PC-9 (cell line): Measurements from ENCODE around the gene GSPT1. TPM values are rescaled to one million over a fixed set of nuclear protein-coding genes. Genes with fewer than 3 reads are reported as not detected.
A peak's percentile ranks its signal among the peaks of the same experiment; 100 is the strongest.
"Not testable (repeated sequence)": the region's sequence is repeated elsewhere in the genome, so short reads cannot be mapped to it uniquely, and the experiment has no call there.

Source experiments
- BruUV-seq: library from RNA; stranded (reverse); fragments of 400-500 nt; replicated peaks from 2 replicates; lab custom pipeline; 2021; lab: Mats Ljungman, UMichigan
- CTCF ChIA-PET: fragments of 300-600 bp; sonication (Branson Sonifier 250); formaldehyde crosslinking; loops from one replicate; lab custom pipeline; 2022; ENCODE audit warnings: antibody characterized with exemption; lab: Charles Lee
- POLR2A ChIA-PET: fragments of 300-600 bp; sonication (Branson Sonifier 250); formaldehyde crosslinking; loops from one replicate; lab custom pipeline; 2022; ENCODE audit warnings: antibody characterized with exemption; ENCODE audit not compliant: unreplicated experiment; lab: Charles Lee
- DNase-seq, 2 experiments: peaks; one replicate each; pipeline versions ENCODE4 v3.0.0 to v3.0.0-alpha.2; 2015 to 2022; ENCODE audit warnings: mixed read lengths in 1 of 2
- H2AFZ ChIP-seq: fragments of 200-600 bp; sonication (generic); 2 replicates; pipeline ENCODE4 v1.8.1; 2017; ENCODE audit warnings: antibody characterized with exemption
- H3F3A ChIP-seq: fragments of 200-600 bp; sonication (generic); 2 replicates; pipeline ENCODE4 v1.8.1; 2017; ENCODE audit warnings: antibody characterized with exemption, mild to moderate bottlenecking, low read depth; ENCODE audit not compliant: insufficient read depth
- H3K27ac ChIP-seq: fragments of 200-600 bp; sonication (generic); 2 replicates; pipeline ENCODE4 v1.6.1; 2016; ENCODE audit warnings: mixed run types
- H3K27me3 ChIP-seq: fragments of 200-600 bp; sonication (generic); 2 replicates; pipeline ENCODE4 v1.6.1; 2016; ENCODE audit warnings: low read depth, mixed run types; ENCODE audit not compliant: insufficient read depth
- H3K36me3 ChIP-seq: fragments of 200-600 bp; sonication (generic); 2 replicates; pipeline ENCODE4 v1.6.1; 2016; ENCODE audit warnings: low read depth, mixed run types
- H3K4me1 ChIP-seq: fragments of 200-600 bp; sonication (generic); replicated peaks from 2 replicates; pipeline ENCODE4 v1.6.1; 2016; ENCODE audit warnings: mixed run types; ENCODE audit not compliant: insufficient read depth
- H3K4me2 ChIP-seq: fragments of 200-600 bp; sonication (generic); 2 replicates; pipeline ENCODE4 v1.6.1; 2017; ENCODE audit warnings: mixed run types
- H3K4me3 ChIP-seq: fragments of 200-600 bp; sonication (generic); 2 replicates; pipeline ENCODE4 v1.6.1; 2016; ENCODE audit warnings: mixed run types
- H3K79me2 ChIP-seq: fragments of 200-600 bp; sonication (generic); 2 replicates; pipeline ENCODE4 v1.6.1; 2017; ENCODE audit warnings: low read depth, mixed run types
- H3K9me2 ChIP-seq: fragments of 200-600 bp; sonication (generic); 2 replicates; pipeline ENCODE4 v1.8.1; 2017; ENCODE audit warnings: mild to moderate bottlenecking; ENCODE audit not compliant: insufficient read depth
- H3K9me3 ChIP-seq: fragments of 200-600 bp; sonication (generic); 2 replicates; pipeline ENCODE4 v1.8.1; 2016; ENCODE audit warnings: low read depth; ENCODE audit not compliant: insufficient read depth
- H4K20me1 ChIP-seq: fragments of 200-600 bp; sonication (generic); 2 replicates; pipeline ENCODE4 v1.8.1; 2017; ENCODE audit not compliant: insufficient read depth
- CTCF ChIP-seq: fragments of 200-600 bp; sonication (generic); conservative IDR thresholded peaks from 2 replicates; pipeline ENCODE4 v1.6.1; 2017; ENCODE audit warnings: mixed run types, antibody characterized with exemption, mild to moderate bottlenecking, moderate library complexity
- EZH2 ChIP-seq: fragments of 200-600 bp; sonication (generic); IDR thresholded peaks from 2 replicates; pipeline ENCODE4 v1.8.0; 2017; ENCODE audit warnings: antibody characterized with exemption, low read depth
- intact Hi-C: fragments of 100-400 bp; cut with micrococcal nuclease; formaldehyde crosslinking; loops from one replicate; pipeline ENCODE4 v1.10.0; 2022; ENCODE audit not compliant: unreplicated experiment
- total RNA-seq: library from RNA; stranded (reverse); gene quantifications from 2 replicates; pipeline ENCODE4 v1.2.3, GENCODE V29; 2021

GSPT1 gene
- total RNA-seq, 1 experiment from 2014 or later = 161 TPM

- TF ChIP-seq EZH2 (no peak), CTCF (no peak)
- CTCF ChIA-PET = no interaction called here
- Histone ChIP-seq H3K4me1 (peaks cover 14% of the 10 kb centered on the region), H3K9me3 (no peaks in the 10 kb centered on the region), H3K79me2 (no peaks in the 10 kb centered on the region), H3K4me3 (no peak overlapping the region), H4K20me1 (no peaks in the 10 kb centered on the region), H3K27ac (peak overlapping the region; percentile 57), H3K9me2 (no peaks in the 10 kb centered on the region), H3K4me2 (no peak overlapping the region), H2AFZ (no peak overlapping the region), H3K27me3 (no peaks in the 10 kb centered on the region), H3F3A (peaks cover 3% of the 10 kb centered on the region), H3K36me3 (no peaks in the 10 kb centered on the region)
- BruUV-seq = no TSS peak
- intact Hi-C loops = no loop called here
- no peak for DNase-seq
- POLR2A ChIA-PET = no interaction called here
Measured at GRCh38 chr16:11956558-11956957, 40.8 kb upstream of the GSPT1 start.

GRCh38 chr16:11955713-11956123, 40.0 kb upstream of the GSPT1 start:
- Histone ChIP-seq H3K4me3 (no peak overlapping the region), H3K36me3 (no peaks in the 10 kb centered on the region), H3K4me1 (peaks cover 14% of the 10 kb centered on the region), H3K4me2 (peak overlapping the region; percentile 48), H3K79me2 (no peaks in the 10 kb centered on the region), H2AFZ (no peak overlapping the region), H4K20me1 (no peaks in the 10 kb centered on the region), H3F3A (peaks cover 5% of the 10 kb centered on the region), H3K9me3 (no peaks in the 10 kb centered on the region), H3K27ac (peak overlapping the region; percentile 57), H3K9me2 (no peaks in the 10 kb centered on the region), H3K27me3 (no peaks in the 10 kb centered on the region)
- DNase-seq = peak; percentile 56 to 83
- ChIA-PET POLR2A (no interaction called here), CTCF (interaction anchor here (1.2 kb wide), 1 partner anchor 112 kb away, joined by 3 read pairs; no protein-coding TSS in a partner anchor)
- BruUV-seq = no TSS peak
- intact Hi-C loops = no loop called here
- TF ChIP-seq EZH2 = no peak
- no peak for TF ChIP-seq CTCF

- H3K4me3 ChIP-seq, CTCF ChIA-PET, H3K27ac ChIP-seq, H3K27me3 ChIP-seq, POLR2A ChIA-PET, H4K20me1 ChIP-seq, intact Hi-C loops, H3K79me2 ChIP-seq, H3K9me3 ChIP-seq, H3K4me2 ChIP-seq, DNase-seq, H2AFZ ChIP-seq, H3K36me3 ChIP-seq, BruUV-seq, H3F3A ChIP-seq, H3K9me2 ChIP-seq: not testable (repeated sequence)
- H3K4me1 ChIP-seq = peaks cover 14% of the 10 kb centered on the region
Measured at GRCh38 chr16:11953576-11953975, 37.8 kb upstream of the GSPT1 start.

GRCh38 chr16:11950388-11950787, 34.6 kb upstream of the GSPT1 start:
- intact Hi-C loops = no loop called here
- no peaks in the 10 kb centered on the region for H3K27me3 ChIP-seq
- no peak overlapping the region for H3K4me2 ChIP-seq
- H3K27ac ChIP-seq = no peak overlapping the region
- ChIA-PET POLR2A (no interaction called here), CTCF (no interaction called here)
- TF ChIP-seq EZH2 = no peak
- TF ChIP-seq CTCF = no peak
- H4K20me1 ChIP-seq = no peaks in the 10 kb centered on the region
- H3K9me2 ChIP-seq = no peaks in the 10 kb centered on the region
- no TSS peak for BruUV-seq
- H2AFZ ChIP-seq = no peak overlapping the region
- H3K4me3 ChIP-seq = no peak overlapping the region
- peaks cover 2% of the 10 kb centered on the region; the same call in 1 of the 2 replicates for H3K4me1 ChIP-seq
- peaks cover 7% of the 10 kb centered on the region; the same call in 1 of the 2 replicates for H3F3A ChIP-seq
- no peaks in the 10 kb centered on the region for H3K79me2 ChIP-seq
- DNase-seq = no peak
- no peaks in the 10 kb centered on the region for H3K36me3 ChIP-seq
- H3K9me3 ChIP-seq = no peaks in the 10 kb centered on the region
